NT2/D1 (cell line): ENCODE data around the gene STX7.

Experiments
- YY1 ChIP-seq: IDR thresholded peaks from 2 replicates; pipeline ENCODE4 v1.6.1; 2011; ENCODE audit not compliant: insufficient read length, insufficient read depth
- ZNF274 ChIP-seq: IDR thresholded peaks from 2 replicates; pipeline ENCODE4 v1.6.1; 2011; ENCODE audit warnings: mild to moderate bottlenecking, low read depth, low read length

DNA sequence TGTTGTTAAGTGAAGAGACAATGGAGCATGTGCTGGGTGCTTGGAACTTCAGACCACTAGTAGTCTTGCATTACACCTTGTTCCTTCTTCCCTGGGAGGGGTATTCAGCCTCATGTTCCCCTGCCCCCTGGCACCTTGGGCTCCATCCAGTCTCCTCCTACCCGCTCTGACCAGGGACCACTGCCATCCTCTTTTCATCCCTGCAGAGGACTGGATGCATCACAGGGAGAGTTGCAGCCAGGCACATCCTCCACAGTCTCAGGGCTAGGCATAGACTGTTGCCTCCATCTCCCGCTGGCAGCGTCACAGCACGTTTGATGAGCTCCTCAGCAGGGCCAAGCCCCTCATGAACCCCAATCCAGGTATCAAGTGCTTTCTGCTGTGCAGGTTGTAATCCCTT lies 38.3 kb upstream of the STX7 start:
- no peak for TF ChIP-seq ZNF274
- TF ChIP-seq YY1: no peak
